DND-41 (cell line): ENCODE data around the gene VWC2L.

Source experiments
- ATAC-seq: fragments of 200-7000 bp; cut with Tn5 transposase; 3 replicates; pipeline ENCODE4 v1.9.1; 2021; ENCODE audit warnings: low read depth; ENCODE audit not compliant: insufficient read depth
- DNase-seq: peaks from one replicate; pipeline ENCODE4 v3.0.0-alpha.2; 2020
- H2AFZ ChIP-seq: 2 replicates; pipeline ENCODE4 v1.6.0; 2012; ENCODE audit warnings: low read depth, low read length
- H3K27ac ChIP-seq: 2 replicates; pipeline ENCODE4 v1.5.1; 2012; ENCODE audit warnings: low read length, inconsistent platforms
- H3K27me3 ChIP-seq: fragments of 200-600 bp; sonication (generic); 2 replicates; pipeline ENCODE4 v1.6.0; 2012; ENCODE audit warnings: low read length, mild to moderate bottlenecking, inconsistent platforms; ENCODE audit not compliant: insufficient read depth, poor library complexity
- H3K36me3 ChIP-seq: 2 replicates; pipeline ENCODE4 v1.5.1; 2012; ENCODE audit warnings: low read length, inconsistent platforms; ENCODE audit not compliant: insufficient read depth
- H3K4me1 ChIP-seq: 2 replicates; pipeline ENCODE4 v1.5.1; 2012; ENCODE audit warnings: mild to moderate bottlenecking, low read length; ENCODE audit not compliant: insufficient read depth
- H3K4me2 ChIP-seq: 2 replicates; pipeline ENCODE4 v1.6.0; 2012; ENCODE audit warnings: mild to moderate bottlenecking, moderate library complexity, low read length, inconsistent platforms; ENCODE audit not compliant: insufficient read depth
- H3K4me3 ChIP-seq, 2 experiments: fragments of 200-600 bp in 1 of 2; shearing (Covaris generic) in 1 of 2; 2 replicates each; pipeline ENCODE4 v1.5.1; 2012 to 2016; ENCODE audit warnings: inconsistent platforms in 2 of 2, low read length in 2 of 2, mild to moderate bottlenecking in 2 of 2, low read depth in 1 of 2, moderate library complexity in 1 of 2
- H3K79me2 ChIP-seq: 2 replicates; pipeline ENCODE4 v1.6.0; 2012; ENCODE audit warnings: low read length, inconsistent platforms; ENCODE audit not compliant: insufficient read depth
- H3K9ac ChIP-seq: 2 replicates; pipeline ENCODE4 v1.6.0; 2012; ENCODE audit warnings: low read depth, mild to moderate bottlenecking, inconsistent platforms, low read length, moderate library complexity
- H3K9me3 ChIP-seq: 2 replicates; pipeline ENCODE4 v1.5.1; 2012; ENCODE audit warnings: low read length, moderate library complexity, mild to moderate bottlenecking, inconsistent platforms; ENCODE audit not compliant: insufficient read depth, severe bottlenecking
- H4K20me1 ChIP-seq: 2 replicates; pipeline ENCODE4 v1.6.0; 2012; ENCODE audit warnings: low read length; ENCODE audit not compliant: insufficient read depth
- EZH2 ChIP-seq: IDR thresholded peaks from 3 replicates; pipeline ENCODE4 v1.6.1; 2012; ENCODE audit warnings: borderline replicate concordance, low read depth, mild to moderate bottlenecking, moderate library complexity, low read length, inconsistent platforms; ENCODE audit not compliant: severe bottlenecking
- TF ChIP-seq, protein P1 (sequence below): IDR thresholded peaks from 2 replicates; pipeline ENCODE4 v1.5.1; 2012; ENCODE audit warnings: borderline replicate concordance, low read length, moderate library complexity, mild to moderate bottlenecking; ENCODE audit not compliant: poor library complexity, severe bottlenecking; ENCODE audit errors: extremely low read depth

VWC2L gene

DNA sequence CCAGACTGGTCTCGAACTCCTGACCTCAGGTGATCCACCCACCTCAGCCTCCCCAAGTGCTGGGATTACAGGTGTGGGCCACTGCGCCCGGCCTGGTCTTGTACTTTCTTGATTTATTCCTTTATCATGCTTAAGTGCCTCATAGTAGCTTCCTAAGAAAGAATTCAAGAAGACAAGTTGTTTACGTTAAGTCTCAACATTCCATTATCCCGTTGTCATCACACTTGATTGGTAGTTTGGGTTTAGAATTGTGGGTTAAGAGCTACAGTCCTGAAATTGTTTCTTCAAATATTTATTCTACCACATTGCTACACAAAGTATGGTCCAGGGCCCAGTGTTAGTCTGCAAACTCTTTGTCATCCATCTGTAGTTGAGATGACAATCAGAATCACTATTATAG, 194.0 kb downstream of the VWC2L start:
- Histone ChIP-seq H3K27ac (no peak overlapping the region), H3K4me2 (no peak overlapping the region), H3K4me1 (no peaks in the 10 kb centered on the region), H3K9me3 (no peaks in the 10 kb centered on the region), H3K27me3 (no peaks in the 10 kb centered on the region), H3K4me3 (no peak overlapping the region), H4K20me1 (no peaks in the 10 kb centered on the region), H3K36me3 (no peaks in the 10 kb centered on the region), H3K79me2 (no peaks in the 10 kb centered on the region), H3K9ac (no peak overlapping the region), H2AFZ (no peak overlapping the region)
- TF ChIP-seq, protein P1, sequence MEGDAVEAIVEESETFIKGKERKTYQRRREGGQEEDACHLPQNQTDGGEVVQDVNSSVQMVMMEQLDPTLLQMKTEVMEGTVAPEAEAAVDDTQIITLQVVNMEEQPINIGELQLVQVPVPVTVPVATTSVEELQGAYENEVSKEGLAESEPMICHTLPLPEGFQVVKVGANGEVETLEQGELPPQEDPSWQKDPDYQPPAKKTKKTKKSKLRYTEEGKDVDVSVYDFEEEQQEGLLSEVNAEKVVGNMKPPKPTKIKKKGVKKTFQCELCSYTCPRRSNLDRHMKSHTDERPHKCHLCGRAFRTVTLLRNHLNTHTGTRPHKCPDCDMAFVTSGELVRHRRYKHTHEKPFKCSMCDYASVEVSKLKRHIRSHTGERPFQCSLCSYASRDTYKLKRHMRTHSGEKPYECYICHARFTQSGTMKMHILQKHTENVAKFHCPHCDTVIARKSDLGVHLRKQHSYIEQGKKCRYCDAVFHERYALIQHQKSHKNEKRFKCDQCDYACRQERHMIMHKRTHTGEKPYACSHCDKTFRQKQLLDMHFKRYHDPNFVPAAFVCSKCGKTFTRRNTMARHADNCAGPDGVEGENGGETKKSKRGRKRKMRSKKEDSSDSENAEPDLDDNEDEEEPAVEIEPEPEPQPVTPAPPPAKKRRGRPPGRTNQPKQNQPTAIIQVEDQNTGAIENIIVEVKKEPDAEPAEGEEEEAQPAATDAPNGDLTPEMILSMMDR, result no peak
- TF ChIP-seq EZH2, result no peak
- DNase-seq (no peak), ATAC-seq (no peak)

DNA sequence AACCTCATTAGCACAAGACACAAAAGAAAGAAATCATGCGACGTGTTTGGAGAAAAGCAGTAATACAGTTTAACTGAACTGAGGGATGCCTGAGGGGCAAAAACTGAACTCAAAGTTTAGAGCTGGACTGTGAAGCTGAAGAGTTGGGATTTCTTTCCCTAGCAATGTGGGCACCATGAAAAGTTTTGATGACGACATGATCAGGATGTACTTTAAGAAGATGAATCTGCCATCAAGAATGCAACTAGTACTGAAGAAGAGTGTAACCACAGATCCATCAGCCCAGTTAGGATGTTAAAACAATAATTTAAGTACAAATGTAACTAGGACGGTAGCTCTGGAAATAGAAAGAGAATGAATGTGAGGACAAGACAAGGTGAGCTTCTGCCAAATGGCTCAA, 196.2 kb downstream of the VWC2L start:
- no peaks in the 10 kb centered on the region for H4K20me1 ChIP-seq
- TF ChIP-seq EZH2, result no peak
- TF ChIP-seq, protein P1, result no peak
- no peak overlapping the region for H3K4me2 ChIP-seq

DNA sequence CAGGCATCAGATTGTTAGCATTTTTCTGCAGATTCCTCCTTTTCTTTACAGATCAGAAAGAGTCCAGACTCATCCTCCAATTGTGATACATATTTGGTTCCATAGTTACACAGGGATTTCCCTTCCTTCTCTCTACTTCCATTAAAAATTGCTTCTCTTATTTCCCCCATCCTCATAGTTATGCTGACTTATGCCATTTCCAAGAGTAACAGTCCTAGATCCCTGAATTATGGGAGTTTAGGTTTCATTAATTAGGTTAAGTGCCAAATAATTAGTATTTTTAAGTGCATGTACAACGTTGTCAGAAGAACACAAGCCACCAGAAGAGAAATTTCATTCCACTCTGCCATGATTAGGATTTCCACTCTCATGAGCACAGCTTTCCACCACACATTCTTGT, 200.2 kb downstream of the VWC2L start:
- no peak for DNase-seq
- Histone ChIP-seq H3K27ac (no peak overlapping the region), H3K4me3 (no peak overlapping the region), H3K4me1 (no peaks in the 10 kb centered on the region), H3K27me3 (no peaks in the 10 kb centered on the region), H3K79me2 (no peaks in the 10 kb centered on the region), H3K36me3 (no peaks in the 10 kb centered on the region), H2AFZ (no peak overlapping the region), H3K9me3 (no peaks in the 10 kb centered on the region), H4K20me1 (no peaks in the 10 kb centered on the region), H3K9ac (no peak overlapping the region), H3K4me2 (no peak overlapping the region)
- ATAC-seq, result no peak
- TF ChIP-seq, protein P1, result no peak
- TF ChIP-seq EZH2, result no peak

More for the DNA sequence above, 196.2 kb downstream of the VWC2L start:
- no peaks in the 10 kb centered on the region for H3K9me3 ChIP-seq
- DNase-seq (no peak), ATAC-seq (no peak)
- H3K79me2 ChIP-seq, result no peaks in the 10 kb centered on the region
- no peaks in the 10 kb centered on the region for H3K4me1 ChIP-seq
- no peak overlapping the region for H3K9ac ChIP-seq
- H3K27me3 ChIP-seq, result no peaks in the 10 kb centered on the region
- H2AFZ ChIP-seq, result no peak overlapping the region
- no peak overlapping the region for H3K27ac ChIP-seq
- no peaks in the 10 kb centered on the region for H3K36me3 ChIP-seq
- H3K4me3 ChIP-seq, result no peak overlapping the region
